Left renal cortex interstitium (tissue), 4 donors: ENCODE measurements around the gene GFPT2. TPM values are rescaled to one million over a fixed set of nuclear protein-coding genes. Genes with fewer than 3 reads are reported as not detected.

Experiments used
- DNase-seq, 4 donors: peaks; one replicate each; pipeline ENCODE4 v3.0.0-alpha.2; 2013; ENCODE audit warnings: low read depth in 4 of 4, low spot score in 2 of 4, missing footprints in 1 of 4
- polyA plus RNA-seq, 4 donors: library from polyadenylated mRNA; unstranded; fragments of 120-200 nt; gene quantifications; one replicate each; pipeline ENCODE4 v1.2.1, GENCODE V29; 2013; ENCODE audit not compliant: insufficient read length in 4 of 4

Gene GFPT2
- polyA plus RNA-seq, 4 donors: 5.0 to 5.8 (median 5.4) TPM

GRCh38 chr5:180335614-180336233, 17.4 kb downstream of the GFPT2 start:
- no peak for DNase-seq

GRCh38 chr5:180334751-180335613, 18.2 kb downstream of the GFPT2 start:
- no peak for DNase-seq

- DNase-seq: no peak
Measured at GRCh38 chr5:180334176-180334575, 19.0 kb downstream of the GFPT2 start.

GRCh38 chr5:180333661-180334060, 19.5 kb downstream of the GFPT2 start:
- DNase-seq: no peak

- no peak for DNase-seq
Measured at GRCh38 chr5:180332861-180333260, 20.3 kb downstream of the GFPT2 start.

GRCh38 chr5:180332051-180332517, 21.1 kb downstream of the GFPT2 start:
- DNase-seq: no peak

- no peak for DNase-seq
Measured at GRCh38 chr5:180331647-180331950, 21.5 kb downstream of the GFPT2 start.

- DNase-seq: no peak
Measured at GRCh38 chr5:180330810-180331646, 22.1 kb downstream of the GFPT2 start.

- no peak for DNase-seq
Measured at GRCh38 chr5:180330270-180330648, 22.9 kb downstream of the GFPT2 start.

GRCh38 chr5:180329606-180330269, 23.4 kb downstream of the GFPT2 start:
- no peak for DNase-seq

- DNase-seq: no peak
Measured at GRCh38 chr5:180329138-180329435, 24.0 kb downstream of the GFPT2 start.

GRCh38 chr5:180328296-180329137, 24.6 kb downstream of the GFPT2 start:
- no peak for DNase-seq

- no peak for DNase-seq
Measured at GRCh38 chr5:180326989-180327565, 26.1 kb downstream of the GFPT2 start.

- no peak for DNase-seq
Measured at GRCh38 chr5:180324601-180324950, 28.6 kb downstream of the GFPT2 start.

GRCh38 chr5:180323941-180324600, 29.1 kb downstream of the GFPT2 start:
- DNase-seq: no peak

GRCh38 chr5:180323160-180323559, 30.0 kb downstream of the GFPT2 start:
- DNase-seq: no peak

- no peak for DNase-seq
Measured at GRCh38 chr5:180318456-180319089, 34.6 kb downstream of the GFPT2 start.

GRCh38 chr5:180316586-180316985, 36.5 kb downstream of the GFPT2 start:
- no peak for DNase-seq

- DNase-seq: no peak
Measured at GRCh38 chr5:180315762-180316212, 37.3 kb downstream of the GFPT2 start.
